Measurements from ENCODE around the gene ZSWIM3.

DNA sequence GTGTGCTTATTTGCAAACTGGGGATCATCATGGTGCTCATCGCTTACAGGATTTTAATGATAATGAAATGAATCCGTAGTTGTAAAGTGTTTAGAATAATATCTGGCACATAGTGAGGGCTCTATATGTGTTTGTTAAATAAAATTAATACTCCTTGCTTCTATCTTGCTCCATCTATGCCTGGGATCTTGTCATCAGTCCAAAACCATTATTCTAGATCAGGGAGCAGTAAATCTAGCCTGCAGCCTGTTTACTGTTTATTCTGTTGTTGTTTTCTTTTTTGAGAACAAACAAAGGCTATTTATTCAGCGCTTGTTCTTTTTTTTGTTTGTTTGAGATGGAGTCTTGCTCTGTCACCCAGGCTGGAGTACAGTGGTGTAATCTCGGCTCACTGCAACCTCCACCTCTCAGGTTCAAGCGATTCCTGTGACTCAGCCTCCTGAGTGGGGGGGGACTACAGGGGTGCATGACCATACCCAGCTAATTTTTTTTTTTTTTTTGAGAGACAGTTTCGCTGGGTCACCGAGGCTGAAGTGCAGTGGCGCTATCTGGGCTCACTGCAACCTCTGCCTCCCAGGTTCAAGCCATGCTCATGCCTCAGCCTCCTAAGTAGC is 8.3 kb upstream of the ZSWIM3 start:
- TF ChIP-seq CTCF (IDR thresholded peaks at IDR 0.05) (no peak), POLR2A (IDR thresholded peaks at IDR 0.05) (no peak)

Measured in testis (tissue), 2 donors.